Astrocyte (in vitro differentiated cells and primary cell): ENCODE results near the gene CYP2C9. TPM values are rescaled to one million over a fixed set of nuclear protein-coding genes. Genes with fewer than 3 reads are reported as not detected.
A peak's percentile ranks its signal among the peaks of the same experiment; 100 is the strongest.

Experiments used
- DNase-seq: peaks from one replicate; pipeline ENCODE4 v3.0.0-alpha.2; 2010; ENCODE audit warnings: low read depth
- FAIRE-seq: peaks from 2 replicates; lab custom pipeline; 2011; peaks lifted over from hg19 to GRCh38; lab: Jason Lieb, UNC
- H2AFZ ChIP-seq: 2 replicates; pipeline ENCODE4 v1.6.0; 2012; ENCODE audit warnings: low read depth, low read length, inconsistent platforms
- H3K27ac ChIP-seq: 2 replicates; pipeline ENCODE4 v1.5.1; 2011; ENCODE audit warnings: low read depth, low read length, inconsistent platforms
- H3K27me3 ChIP-seq: 2 replicates; pipeline ENCODE4 v1.6.0; 2011; ENCODE audit warnings: low read length, inconsistent platforms; ENCODE audit not compliant: insufficient read depth
- H3K36me3 ChIP-seq: 2 replicates; pipeline ENCODE4 v1.5.1; 2011; ENCODE audit warnings: low read length, inconsistent platforms; ENCODE audit not compliant: insufficient read depth
- H3K4me1 ChIP-seq: 2 replicates; pipeline ENCODE4 v1.5.1; 2011; ENCODE audit warnings: low read length, inconsistent platforms; ENCODE audit not compliant: insufficient read depth
- H3K4me2 ChIP-seq: 2 replicates; pipeline ENCODE4 v1.6.0; 2012; ENCODE audit warnings: low read length, inconsistent platforms
- H3K4me3 ChIP-seq: 2 replicates; pipeline ENCODE4 v1.5.1; 2011; ENCODE audit warnings: low read depth, mild to moderate bottlenecking, low read length, inconsistent platforms; ENCODE audit not compliant: insufficient read depth
- H3K79me2 ChIP-seq: 2 replicates; pipeline ENCODE4 v1.6.0; 2012; ENCODE audit warnings: mild to moderate bottlenecking, low read length, inconsistent platforms; ENCODE audit not compliant: insufficient read depth
- H3K9ac ChIP-seq: 2 replicates; pipeline ENCODE4 v1.6.0; 2012; ENCODE audit warnings: mild to moderate bottlenecking, low read length, inconsistent platforms
- H3K9me3 ChIP-seq: 2 replicates; pipeline ENCODE4 v1.5.1; 2012; ENCODE audit warnings: low read depth, mild to moderate bottlenecking, low read length, inconsistent platforms; ENCODE audit not compliant: insufficient read depth
- H4K20me1 ChIP-seq: 2 replicates; pipeline ENCODE4 v1.6.0; 2012; ENCODE audit warnings: low read length, inconsistent platforms; ENCODE audit not compliant: insufficient read depth
- H3K27ac Mint-ChIP-seq: one replicate; pipeline ENCODE4 v1.8.0; 2021; ENCODE audit warnings: mild to moderate bottlenecking, mixed read lengths; ENCODE audit not compliant: unreplicated experiment
- H3K27me3 Mint-ChIP-seq: one replicate; pipeline ENCODE4 v1.8.0; 2021; ENCODE audit warnings: low read depth, mixed read lengths; ENCODE audit not compliant: unreplicated experiment
- H3K36me3 Mint-ChIP-seq: one replicate; pipeline ENCODE4 v1.8.0; 2021; ENCODE audit warnings: low read depth, mixed read lengths; ENCODE audit not compliant: unreplicated experiment
- H3K4me1 Mint-ChIP-seq: one replicate; pipeline ENCODE4 v1.8.0; 2021; ENCODE audit warnings: low read depth, mixed read lengths; ENCODE audit not compliant: unreplicated experiment
- H3K4me3 Mint-ChIP-seq: one replicate; pipeline ENCODE4 v1.8.0; 2021; ENCODE audit warnings: mild to moderate bottlenecking, moderate library complexity, mixed read lengths; ENCODE audit not compliant: unreplicated experiment
- H3K9me3 Mint-ChIP-seq: one replicate; pipeline ENCODE4 v1.8.0; 2021; ENCODE audit warnings: mild to moderate bottlenecking, mixed read lengths; ENCODE audit not compliant: unreplicated experiment
- CTCF ChIP-seq: IDR thresholded peaks from 2 replicates; pipeline ENCODE4 v1.5.1; 2011; ENCODE audit warnings: low read depth, mild to moderate bottlenecking, inconsistent platforms, low read length, moderate library complexity; ENCODE audit not compliant: insufficient read depth
- EZH2 ChIP-seq: IDR thresholded peaks from 2 replicates; pipeline ENCODE4 v1.6.1; 2012; ENCODE audit warnings: mild to moderate bottlenecking, low read length, inconsistent platforms; ENCODE audit not compliant: insufficient read depth
- total RNA-seq: library from RNA; stranded (reverse); gene quantifications from 2 replicates; pipeline ENCODE4 v1.2.1, GENCODE V29; 2021

The CYP2C9 gene
- total RNA-seq, 1 donor from 2014 or later, result not detected

- no peak for TF ChIP-seq CTCF
- TF ChIP-seq EZH2, result no peak
- Histone ChIP-seq H4K20me1 (no peaks in the 10 kb centered on the region), H3K36me3 (no peaks in the 10 kb centered on the region), H3K27ac (no peak overlapping the region), H3K4me2 (no peak overlapping the region), H3K79me2 (no peaks in the 10 kb centered on the region), H3K9ac (no peak overlapping the region), H3K4me3 (no peak overlapping the region), H2AFZ (no peak overlapping the region), H3K27me3 (no peaks in the 10 kb centered on the region), H3K4me1 (no peaks in the 10 kb centered on the region), H3K9me3 (peaks cover 2% of the 10 kb centered on the region)
- H3K4me1 Mint-ChIP-seq, result no peaks in the 10 kb centered on the region
- H3K4me3 Mint-ChIP-seq, result no peak overlapping the region
- FAIRE-seq (no peak), DNase-seq (no peak)
- peak overlapping the region; percentile 13 for H3K27ac Mint-ChIP-seq
- H3K9me3 Mint-ChIP-seq, result peaks cover 16% of the 10 kb centered on the region
- H3K27me3 Mint-ChIP-seq, result no peaks in the 10 kb centered on the region
- H3K36me3 Mint-ChIP-seq, result no peaks in the 10 kb centered on the region
Measured at GRCh38 chr10:94991243-94991888, 52.9 kb downstream of the CYP2C9 start.

- DNase-seq (no peak), FAIRE-seq (no peak)
- Histone ChIP-seq H2AFZ (no peak overlapping the region), H3K79me2 (no peaks in the 10 kb centered on the region), H3K4me2 (no peak overlapping the region), H3K9me3 (peaks cover 2% of the 10 kb centered on the region), H3K4me1 (no peaks in the 10 kb centered on the region), H3K27me3 (no peaks in the 10 kb centered on the region), H3K9ac (no peak overlapping the region), H3K27ac (no peak overlapping the region), H3K4me3 (no peak overlapping the region), H3K36me3 (no peaks in the 10 kb centered on the region), H4K20me1 (no peaks in the 10 kb centered on the region)
- no peaks in the 10 kb centered on the region for H3K4me1 Mint-ChIP-seq
- no peak overlapping the region for H3K27ac Mint-ChIP-seq
- H3K4me3 Mint-ChIP-seq, result no peak overlapping the region
- no peaks in the 10 kb centered on the region for H3K36me3 Mint-ChIP-seq
- H3K9me3 Mint-ChIP-seq, result peaks cover 16% of the 10 kb centered on the region
- TF ChIP-seq CTCF (no peak), EZH2 (no peak)
- H3K27me3 Mint-ChIP-seq, result no peaks in the 10 kb centered on the region
Measured at GRCh38 chr10:94992811-94993210, 54.4 kb downstream of the CYP2C9 start.

- H3K27me3 Mint-ChIP-seq, result peaks cover 2% of the 10 kb centered on the region
- H3K4me3 Mint-ChIP-seq, result no peak overlapping the region
- Histone ChIP-seq H3K4me1 (no peaks in the 10 kb centered on the region), H3K27me3 (no peaks in the 10 kb centered on the region), H3K36me3 (no peaks in the 10 kb centered on the region), H4K20me1 (no peaks in the 10 kb centered on the region), H3K9me3 (no peaks in the 10 kb centered on the region), H3K79me2 (no peaks in the 10 kb centered on the region), H3K4me2 (no peak overlapping the region), H2AFZ (no peak overlapping the region), H3K27ac (no peak overlapping the region), H3K9ac (no peak overlapping the region), H3K4me3 (no peak overlapping the region)
- H3K9me3 Mint-ChIP-seq, result peaks cover 3% of the 10 kb centered on the region
- H3K4me1 Mint-ChIP-seq, result no peaks in the 10 kb centered on the region
- DNase-seq, result no peak
- no peak for FAIRE-seq
- no peak overlapping the region for H3K27ac Mint-ChIP-seq
- TF ChIP-seq CTCF (no peak), EZH2 (no peak)
- no peaks in the 10 kb centered on the region for H3K36me3 Mint-ChIP-seq
Measured at GRCh38 chr10:94997741-94998174, 59.3 kb downstream of the CYP2C9 start.
